ENCODE data around the gene C3AR1.
"Not testable (repeated sequence)": the region's sequence is repeated elsewhere in the genome, so short reads cannot be mapped to it uniquely, and the experiment has no call there.

GRCh38 chr12:8018213-8018612 is 47.9 kb downstream of the C3AR1 start:
- TF ChIP-seq EP300 (IDR thresholded peaks at IDR 0.05): not testable (repeated sequence)
- TF ChIP-seq, protein P1, sequence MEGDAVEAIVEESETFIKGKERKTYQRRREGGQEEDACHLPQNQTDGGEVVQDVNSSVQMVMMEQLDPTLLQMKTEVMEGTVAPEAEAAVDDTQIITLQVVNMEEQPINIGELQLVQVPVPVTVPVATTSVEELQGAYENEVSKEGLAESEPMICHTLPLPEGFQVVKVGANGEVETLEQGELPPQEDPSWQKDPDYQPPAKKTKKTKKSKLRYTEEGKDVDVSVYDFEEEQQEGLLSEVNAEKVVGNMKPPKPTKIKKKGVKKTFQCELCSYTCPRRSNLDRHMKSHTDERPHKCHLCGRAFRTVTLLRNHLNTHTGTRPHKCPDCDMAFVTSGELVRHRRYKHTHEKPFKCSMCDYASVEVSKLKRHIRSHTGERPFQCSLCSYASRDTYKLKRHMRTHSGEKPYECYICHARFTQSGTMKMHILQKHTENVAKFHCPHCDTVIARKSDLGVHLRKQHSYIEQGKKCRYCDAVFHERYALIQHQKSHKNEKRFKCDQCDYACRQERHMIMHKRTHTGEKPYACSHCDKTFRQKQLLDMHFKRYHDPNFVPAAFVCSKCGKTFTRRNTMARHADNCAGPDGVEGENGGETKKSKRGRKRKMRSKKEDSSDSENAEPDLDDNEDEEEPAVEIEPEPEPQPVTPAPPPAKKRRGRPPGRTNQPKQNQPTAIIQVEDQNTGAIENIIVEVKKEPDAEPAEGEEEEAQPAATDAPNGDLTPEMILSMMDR (IDR thresholded peaks at IDR 0.05): not testable (repeated sequence)
